Activated CD4-positive, alpha-beta T cell treated with anti-CD3 and anti-CD28 coated beads, Interleukin-2, Interleukin-6, amounts not matched to agents 100 ng/mL and 50 ng/mL, durations not matched to agents 16 hours and 8 hours (primary cell): ENCODE measurements around the gene TIAM1.
A peak's percentile ranks its signal among the peaks of the same experiment; 100 is the strongest.

Source experiments
- DNase-seq: peaks from one replicate; pipeline ENCODE4 v3.0.0-alpha.2; 2020

Gene TIAM1

GRCh38 chr21:31162079-31162699 is 181.9 kb downstream of the TIAM1 start:
- no peak for DNase-seq

DNA sequence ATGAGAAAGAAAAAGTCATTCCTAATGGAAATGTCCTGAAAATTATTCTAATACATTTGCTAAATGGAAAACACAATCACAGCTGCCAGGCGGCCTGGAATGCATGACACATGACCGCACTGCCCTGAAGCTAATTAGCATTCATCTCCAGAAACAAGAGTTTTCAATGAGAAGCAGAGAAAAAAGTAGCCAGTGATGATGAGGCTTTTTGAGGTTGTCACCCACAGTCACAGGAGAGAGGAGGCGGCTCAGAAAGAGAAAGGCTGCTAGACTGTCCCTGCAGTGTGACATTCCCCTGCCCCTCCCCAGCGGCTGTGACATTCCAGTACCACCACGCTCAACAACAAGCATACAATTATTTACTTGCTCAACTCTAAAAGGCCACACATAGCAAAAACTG is 182.9 kb downstream of the TIAM1 start:
- peak; percentile 33 for DNase-seq

DNA sequence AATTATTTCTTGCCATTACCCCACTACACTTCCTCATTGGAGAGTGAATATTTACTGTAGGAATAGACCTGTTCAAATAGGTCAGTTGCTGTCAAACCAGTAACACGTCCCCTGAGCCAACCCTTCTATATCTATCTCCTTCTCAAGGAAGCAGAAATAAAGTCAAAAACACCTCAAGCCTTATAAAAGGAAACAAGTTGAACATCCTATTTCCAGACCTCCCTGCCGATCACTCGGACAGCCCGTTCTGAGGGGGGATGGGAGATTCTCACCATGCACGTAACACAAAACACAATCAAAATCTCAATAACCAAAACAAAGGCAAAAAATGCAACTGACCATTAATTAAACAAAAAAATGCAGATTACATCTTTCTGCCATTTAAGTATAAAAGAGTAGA is 184.3 kb downstream of the TIAM1 start:
- DNase-seq = no peak

DNA sequence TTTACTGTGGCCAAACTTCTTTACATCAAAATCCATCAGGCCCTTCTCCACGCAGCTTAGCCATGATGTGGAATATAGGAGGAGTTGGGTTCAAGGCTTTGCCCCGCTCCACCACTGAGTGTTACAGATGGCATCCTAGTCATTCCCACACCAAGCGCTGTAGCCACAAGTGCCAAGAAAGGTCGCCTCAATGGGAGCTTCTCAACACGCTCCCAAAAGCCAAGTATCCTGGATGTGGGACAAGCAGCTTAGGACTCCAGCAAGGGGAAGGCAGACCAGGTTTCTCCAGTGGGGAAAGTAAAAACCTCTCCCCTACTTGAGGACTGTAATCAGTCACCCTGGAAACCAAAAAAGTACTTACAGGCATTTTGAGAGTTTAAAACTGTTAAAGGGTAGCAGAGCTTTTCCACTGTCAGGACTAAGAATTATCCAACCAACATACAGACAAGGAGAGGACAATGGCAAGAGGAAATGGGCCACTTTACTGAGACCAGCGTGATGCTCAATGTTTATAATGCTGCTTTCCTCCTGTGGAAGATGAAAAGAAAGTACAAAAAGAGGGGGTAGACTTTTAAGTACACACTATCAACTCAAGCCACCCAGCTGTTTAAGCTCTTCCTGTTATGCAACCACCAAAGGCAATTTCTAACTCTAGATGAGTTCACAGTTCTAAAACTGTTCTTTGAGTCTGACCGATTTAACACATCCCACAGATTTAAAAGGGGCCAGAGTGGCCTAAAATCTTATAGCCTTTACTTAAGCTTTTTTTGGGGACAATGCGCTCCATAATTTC is 185.1 kb downstream of the TIAM1 start:
- DNase-seq = peak; percentile 44

DNA sequence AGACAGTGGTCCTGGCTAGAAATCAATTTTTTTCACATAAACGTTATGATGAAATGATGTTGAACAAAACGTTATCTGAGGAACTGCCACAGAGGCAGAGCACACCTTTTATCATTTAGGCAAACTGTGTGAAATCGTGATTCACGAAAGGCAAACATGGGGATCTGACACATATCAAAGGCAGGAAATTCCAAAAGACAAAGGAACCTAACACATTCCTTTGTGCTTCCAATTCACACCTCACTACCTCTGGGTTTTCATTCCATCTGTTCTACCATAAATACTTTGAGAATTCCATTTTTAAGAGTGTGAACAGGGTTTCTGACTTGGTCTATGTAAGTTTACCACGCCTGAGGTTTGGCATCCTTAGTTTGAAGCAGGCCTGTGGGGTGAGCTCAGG is 186.3 kb downstream of the TIAM1 start:
- no peak for DNase-seq

DNA sequence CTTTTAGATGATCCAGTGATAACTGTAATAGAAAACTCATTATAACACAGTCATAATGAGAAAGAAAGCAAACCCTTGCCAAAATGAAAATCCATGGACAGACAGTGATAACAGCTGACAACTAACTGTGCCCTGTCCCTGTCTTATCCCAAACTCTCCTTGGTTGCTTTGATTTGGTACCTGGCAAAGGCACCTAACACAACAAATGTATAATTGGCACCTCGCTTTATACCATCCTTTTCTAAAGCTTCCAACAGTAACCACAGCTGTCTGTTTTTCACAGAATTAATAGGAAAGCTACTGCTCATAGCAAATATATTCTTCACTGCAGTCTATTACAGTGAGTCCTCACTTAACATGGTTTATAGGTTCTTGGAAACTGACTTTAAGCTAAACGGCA is 187.4 kb downstream of the TIAM1 start:
- no peak for DNase-seq

- no peak for DNase-seq
These were observed 187.9 kb downstream of the TIAM1 start for GRCh38 chr21:31156169-31156568.

DNA sequence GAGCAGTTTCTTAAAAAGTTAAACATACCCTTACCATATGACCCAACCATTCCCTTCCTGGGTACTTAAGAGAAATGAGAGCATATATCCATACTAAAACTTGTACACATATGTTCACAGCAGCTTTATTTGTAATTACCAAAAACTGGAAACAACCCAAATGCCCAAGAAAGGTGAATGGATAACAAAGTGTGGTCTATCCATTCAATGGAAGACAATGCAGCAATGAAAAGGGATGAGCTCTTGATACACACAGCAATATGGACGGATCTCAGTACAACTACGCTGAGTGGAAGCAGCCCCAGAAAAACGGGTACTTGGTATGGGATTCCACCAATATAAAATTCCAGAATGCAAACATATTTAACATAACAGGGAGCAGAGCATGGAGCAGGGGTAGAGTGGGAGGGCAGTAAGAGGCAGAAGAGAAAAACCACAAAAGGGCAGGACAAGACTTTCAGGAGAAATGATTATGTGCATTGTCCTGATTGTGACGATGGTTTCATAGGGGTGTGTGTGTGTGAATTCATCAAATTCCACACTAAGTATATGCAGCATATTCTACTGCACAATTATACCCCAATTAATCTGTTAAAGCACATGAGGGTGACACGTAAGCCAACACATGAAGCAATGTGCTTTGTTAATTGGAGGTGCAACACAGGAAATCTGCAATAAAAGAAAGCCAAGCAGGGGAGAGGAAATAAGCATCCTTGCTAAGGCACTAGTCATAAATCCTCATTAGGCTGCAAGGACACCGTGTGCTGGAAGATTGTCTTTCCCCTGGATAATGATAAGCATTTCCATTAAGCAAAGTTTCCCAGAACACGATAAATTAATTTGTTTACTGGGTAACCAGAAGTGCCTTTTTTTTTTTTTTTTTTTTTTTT is 192.7 kb downstream of the TIAM1 start:
- DNase-seq = no peak

GRCh38 chr21:31145274-31145673 is 198.8 kb downstream of the TIAM1 start:
- DNase-seq = no peak

- DNase-seq = no peak
These were observed 201.0 kb downstream of the TIAM1 start for GRCh38 chr21:31143036-31143435.

DNA sequence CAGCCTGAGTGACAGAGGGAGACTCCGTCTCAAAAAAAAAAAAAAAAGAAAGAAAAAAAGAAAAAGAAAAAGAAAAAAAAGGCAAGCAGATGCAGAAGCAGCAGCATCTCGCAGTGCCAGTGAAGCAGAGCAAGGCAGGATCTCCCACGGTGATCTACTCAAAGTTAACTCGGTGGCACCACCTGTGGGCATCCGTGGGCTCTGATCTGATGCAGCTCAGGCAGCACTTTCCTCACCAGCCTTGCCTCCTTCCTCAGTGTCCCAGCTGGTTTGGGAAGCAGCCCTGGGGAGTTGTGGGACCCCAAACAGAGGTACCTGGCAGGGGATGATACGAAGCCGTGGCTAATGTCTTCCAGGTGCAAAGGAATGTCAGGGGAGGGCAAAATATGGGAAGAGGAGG is 201.5 kb downstream of the TIAM1 start:
- peak; percentile 35 for DNase-seq

DNA sequence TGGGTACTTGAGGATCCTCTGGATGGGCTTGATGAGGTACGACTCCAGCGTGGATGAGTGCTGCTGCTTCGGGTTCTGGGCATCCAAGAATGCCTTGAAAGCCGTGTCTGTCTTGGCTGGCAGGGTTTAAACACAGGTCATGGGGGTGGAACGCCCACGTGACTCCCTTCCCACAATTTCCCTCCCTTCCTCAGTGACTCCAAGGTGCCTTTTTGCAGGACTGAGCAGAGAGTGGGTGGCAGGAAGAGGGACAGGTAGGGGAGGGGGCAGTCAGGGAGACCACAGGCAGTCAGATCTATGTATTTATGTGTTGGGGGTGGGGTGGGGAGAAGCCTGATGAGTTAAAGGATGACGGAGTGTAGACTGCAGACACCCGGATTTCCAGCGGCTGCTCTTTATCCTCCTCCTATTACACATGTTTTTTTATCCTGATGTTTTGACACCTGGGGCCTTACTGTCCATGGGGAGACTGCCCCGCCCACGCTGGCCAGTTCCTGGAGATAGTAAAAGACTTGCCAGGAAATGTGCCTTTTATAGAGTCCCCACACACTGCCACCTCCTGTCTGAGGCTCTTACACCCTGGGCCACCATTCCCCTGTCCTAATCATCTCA is 202.6 kb downstream of the TIAM1 start:
- no peak for DNase-seq

- DNase-seq = no peak
These were observed 203.4 kb downstream of the TIAM1 start for GRCh38 chr21:31140676-31141075.

- DNase-seq = no peak
These were observed 204.0 kb downstream of the TIAM1 start for GRCh38 chr21:31140025-31140424.

DNA sequence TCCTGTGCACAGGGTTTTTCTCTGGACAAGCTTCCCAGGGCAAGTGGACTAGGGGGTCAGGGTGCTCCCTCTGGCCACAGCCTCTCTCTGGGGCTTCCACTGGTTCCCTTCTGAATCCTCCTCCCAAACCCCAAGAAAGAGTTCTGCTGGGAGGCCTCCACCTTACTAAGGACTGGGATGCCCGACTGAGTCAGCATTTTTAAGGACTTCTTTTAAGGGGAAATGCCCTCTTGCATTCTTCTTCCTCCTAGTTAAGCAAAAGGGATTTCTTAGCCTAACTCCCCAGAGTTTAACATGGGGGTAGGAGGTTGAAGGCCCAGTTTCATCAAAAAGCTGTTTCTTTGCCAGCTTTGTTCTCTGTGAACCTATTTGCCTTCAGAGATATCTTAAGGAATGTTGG is 206.1 kb downstream of the TIAM1 start:
- DNase-seq = no peak

DNA sequence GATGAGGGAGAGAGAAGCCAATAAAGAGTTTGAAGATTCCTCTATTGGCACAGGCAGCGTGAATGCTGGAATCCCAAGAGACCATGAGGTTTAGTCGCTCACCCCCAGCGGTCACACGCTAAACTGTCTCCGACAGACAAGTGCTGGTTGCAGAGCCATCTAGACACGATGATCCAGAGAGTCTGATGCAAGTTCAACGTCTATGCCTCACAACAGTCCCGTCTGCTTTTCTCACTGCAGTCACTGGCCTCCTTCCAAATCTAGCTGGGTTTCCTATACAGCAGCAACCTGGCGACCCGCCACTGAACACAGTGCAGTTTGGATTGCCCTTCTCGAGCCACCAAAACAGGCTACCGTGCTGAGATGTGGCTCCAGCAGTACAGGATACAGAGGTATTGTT is 207.2 kb downstream of the TIAM1 start:
- DNase-seq = no peak

- DNase-seq = no peak
These were observed 208.4 kb downstream of the TIAM1 start for GRCh38 chr21:31135531-31136184.

DNA sequence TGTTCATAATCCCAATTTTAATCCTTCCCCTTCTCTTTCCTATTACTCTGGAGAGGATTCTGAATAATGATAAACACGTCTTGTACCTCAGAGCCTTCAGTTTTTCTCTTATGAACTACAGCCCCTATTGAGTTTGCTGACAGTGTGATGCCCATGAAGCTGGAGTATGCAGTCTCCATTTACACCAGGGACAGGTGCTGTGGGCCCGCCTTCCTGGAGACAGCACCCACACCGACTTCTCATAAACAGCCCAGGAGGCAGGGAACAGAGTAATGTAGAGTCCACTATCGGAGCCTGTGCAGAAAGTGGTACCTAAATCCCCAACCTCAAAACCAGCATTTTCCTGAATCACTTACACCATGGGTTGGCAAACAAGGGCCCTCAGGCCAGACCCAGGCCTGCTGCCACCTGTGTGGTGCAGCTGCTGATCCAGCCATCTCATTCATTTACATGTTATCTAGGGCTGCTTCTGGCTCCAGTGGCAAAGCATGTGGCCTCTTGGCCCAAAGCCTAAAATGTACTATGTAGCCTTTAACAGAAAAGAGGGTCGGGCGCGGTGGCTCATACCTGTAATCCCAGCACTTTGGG is 210.7 kb downstream of the TIAM1 start:
- peak; percentile 41 for DNase-seq

- peak; percentile 90 for DNase-seq
These were observed 211.4 kb downstream of the TIAM1 start for GRCh38 chr21:31132574-31133242.

DNA sequence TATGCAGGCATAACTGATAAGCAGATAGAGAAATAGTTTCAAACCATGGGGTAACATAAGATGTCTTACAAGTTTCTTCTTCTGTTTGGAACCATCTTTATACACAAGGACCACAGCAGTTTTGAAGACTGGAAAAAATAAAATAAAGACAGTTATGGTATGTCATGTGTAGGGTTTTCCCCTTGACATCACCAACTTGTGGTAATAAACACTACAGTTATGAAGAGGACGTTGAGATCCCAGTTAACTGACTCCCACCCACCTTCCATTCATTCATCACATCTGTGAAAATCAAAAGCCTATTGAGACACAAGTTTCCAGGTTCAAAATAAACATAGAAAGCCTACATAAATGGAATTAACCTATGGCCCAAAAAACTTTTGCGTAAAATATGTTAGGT is 213.2 kb downstream of the TIAM1 start:
- peak; percentile 68 for DNase-seq

DNA sequence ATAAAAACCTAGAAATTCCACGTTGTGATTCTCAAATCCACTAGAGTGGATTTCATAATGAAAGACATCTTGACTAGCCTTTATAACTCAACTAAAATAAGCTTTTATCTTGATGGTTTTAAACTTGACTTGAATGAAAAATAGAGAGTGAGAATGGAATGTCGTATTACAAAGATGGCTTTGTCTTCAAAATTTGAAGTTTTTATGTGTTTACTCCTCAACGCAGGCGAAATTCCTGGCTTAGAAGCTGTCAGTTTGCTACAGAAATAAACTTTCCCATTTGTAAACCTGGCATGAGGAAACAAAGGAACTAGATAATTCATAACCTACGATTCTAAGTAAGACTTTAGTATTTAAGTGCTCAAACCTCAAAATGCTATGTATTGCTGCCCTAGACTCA is 215.8 kb downstream of the TIAM1 start:
- DNase-seq = no peak

DNA sequence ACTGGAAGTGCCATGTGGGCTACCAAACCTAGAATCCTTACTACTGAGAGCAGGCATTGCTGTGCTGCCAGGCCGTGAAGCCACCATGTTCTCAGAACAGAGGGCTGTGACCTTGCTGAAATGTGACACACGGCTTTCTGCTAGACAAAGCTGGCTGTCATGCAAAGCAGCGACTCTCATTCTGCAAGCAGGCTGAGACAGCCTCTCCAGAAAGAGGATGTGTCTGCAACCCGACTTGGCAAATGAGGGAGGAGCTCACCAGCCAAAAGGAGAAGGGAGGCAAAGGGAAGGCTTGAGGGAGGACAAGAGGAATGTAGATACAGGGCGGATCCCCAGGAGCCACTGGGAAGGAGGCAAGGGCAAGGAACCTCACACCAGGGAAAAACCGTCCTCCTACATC is 220.1 kb downstream of the TIAM1 start:
- no peak for DNase-seq
